GM21390 (cell line): ENCODE measurements around the gene MEAK7.

ENCODE experiments used
- ATAC-seq: cut with Tn5 transposase; IDR thresholded peaks from one replicate; pipeline ENCODE4 v1.9.1; 2021; ENCODE audit not compliant: unreplicated experiment

MEAK7 gene

DNA sequence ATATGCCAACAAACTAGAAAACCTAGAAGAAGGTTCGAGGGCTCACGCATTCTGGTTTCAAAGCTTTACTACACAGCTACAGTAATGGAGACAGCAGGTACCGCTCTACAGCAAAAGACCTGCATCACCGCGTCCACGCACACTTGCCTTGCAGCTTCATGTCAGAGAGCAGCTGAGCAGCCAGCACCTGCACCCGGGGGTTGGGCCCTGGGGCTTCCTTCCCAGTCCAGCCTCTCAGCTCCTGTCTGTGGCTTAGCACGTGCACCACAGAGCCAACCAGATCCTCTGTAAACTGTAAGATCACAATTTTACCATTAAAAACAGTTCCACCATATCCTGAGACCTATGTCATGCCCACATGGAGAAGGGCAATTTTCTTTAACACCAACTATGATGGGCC, 15.3 kb downstream of the MEAK7 start:
- ATAC-seq = no peak

DNA sequence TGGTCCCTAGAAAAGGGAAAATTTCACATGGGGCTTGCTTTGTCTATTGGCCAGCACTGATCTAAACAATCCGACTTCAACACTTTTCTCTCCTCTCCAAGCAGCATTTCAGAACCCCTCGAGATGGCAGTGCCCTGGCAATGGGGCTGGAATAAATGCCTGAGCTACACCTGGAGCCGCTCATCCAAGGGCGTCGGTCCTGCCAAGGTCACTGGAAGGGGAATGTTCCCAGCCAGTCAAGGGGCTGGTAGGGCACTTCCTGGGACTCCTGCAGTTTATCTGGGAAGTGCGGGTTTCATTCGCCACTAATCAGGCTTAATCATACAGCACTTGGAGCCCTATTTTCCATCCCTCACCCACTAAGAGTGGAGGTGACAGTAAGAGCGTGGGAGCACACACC, 17.1 kb downstream of the MEAK7 start:
- ATAC-seq = no peak

DNA sequence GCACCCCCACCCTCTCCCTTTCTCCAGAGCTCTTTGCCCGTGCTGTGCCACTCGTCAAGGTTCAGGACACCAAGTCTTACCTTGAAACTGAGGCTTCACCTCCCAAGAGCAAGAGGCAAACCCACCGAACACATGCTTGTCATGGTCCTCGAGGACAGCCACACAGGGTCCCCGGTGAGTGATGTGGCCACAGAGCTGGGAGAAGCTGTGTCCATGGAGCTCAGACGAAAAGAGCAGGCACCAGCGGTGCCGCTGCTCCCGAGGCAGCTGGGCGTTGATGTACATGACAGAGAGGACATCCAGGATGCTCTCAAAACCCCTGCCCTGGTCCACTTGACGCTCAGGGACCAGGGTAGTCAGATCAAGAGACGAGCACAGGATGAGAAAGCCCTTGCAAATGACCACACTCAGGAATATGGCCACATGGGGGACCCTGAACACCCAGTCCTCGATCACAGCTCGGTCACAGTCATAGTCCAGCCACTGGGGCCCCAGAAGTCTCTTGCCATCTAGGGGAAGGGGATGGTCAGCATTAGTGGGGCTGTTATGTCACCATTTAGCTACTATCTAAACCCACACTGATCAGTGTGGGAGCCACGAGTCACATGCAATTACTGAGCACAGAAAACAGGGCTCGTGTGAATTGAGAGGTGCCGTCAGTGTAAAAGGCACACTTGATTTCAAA, 17.8 kb downstream of the MEAK7 start:
- no peak for ATAC-seq

DNA sequence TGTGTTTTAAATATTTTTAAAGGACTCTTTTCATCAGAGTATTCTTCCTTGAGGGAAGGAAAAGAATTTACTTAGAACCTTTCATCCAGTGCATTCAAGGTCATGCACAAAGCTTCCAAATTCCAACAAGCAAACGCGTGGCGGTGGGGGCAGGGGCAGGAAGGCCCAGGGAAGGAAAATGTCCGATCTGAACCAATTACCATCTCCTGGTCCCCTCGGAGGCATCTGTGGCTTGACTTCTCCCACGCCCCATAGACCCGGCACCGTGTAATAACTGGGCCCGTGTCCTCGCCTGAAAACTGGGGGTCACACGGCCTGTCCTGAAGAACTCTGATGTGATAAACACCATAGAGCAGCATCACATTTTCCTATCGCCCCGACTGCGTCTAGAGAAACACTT, 18.3 kb downstream of the MEAK7 start:
- ATAC-seq = no peak

DNA sequence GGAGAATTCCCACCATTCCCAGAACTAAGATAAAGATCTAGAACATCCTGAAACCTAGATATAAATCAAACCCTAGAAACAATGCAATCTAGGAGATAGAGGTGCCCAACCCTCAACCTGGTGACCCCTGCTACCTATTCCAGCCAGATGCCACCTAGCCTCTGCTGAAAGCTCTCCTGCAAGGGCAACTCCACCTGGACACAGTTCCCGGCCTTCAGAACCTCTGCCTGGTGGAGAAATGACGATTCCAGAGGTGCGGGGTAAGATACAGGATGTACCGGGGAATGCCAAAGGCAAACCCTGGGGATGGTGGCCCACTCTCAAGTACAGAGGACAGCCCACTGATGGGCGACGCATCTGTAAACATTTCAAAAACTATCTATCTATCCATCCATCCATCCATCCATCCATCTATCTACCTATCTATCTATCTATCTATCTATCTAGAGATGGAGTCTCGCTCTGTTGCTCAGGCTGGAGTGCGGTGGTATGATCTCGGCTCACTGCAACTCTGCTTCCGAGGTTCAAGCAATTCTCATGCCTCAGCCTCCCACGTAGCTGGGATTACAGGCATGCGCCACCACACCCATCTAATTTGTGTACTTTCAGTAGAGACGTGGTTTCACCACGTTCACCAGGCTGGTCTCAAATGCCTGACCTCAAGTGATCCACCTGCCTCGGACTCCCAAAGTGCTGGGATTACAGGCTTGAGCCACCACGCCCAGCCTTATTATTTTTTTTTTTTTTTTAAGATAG, 19.0 kb downstream of the MEAK7 start:
- ATAC-seq = no peak

DNA sequence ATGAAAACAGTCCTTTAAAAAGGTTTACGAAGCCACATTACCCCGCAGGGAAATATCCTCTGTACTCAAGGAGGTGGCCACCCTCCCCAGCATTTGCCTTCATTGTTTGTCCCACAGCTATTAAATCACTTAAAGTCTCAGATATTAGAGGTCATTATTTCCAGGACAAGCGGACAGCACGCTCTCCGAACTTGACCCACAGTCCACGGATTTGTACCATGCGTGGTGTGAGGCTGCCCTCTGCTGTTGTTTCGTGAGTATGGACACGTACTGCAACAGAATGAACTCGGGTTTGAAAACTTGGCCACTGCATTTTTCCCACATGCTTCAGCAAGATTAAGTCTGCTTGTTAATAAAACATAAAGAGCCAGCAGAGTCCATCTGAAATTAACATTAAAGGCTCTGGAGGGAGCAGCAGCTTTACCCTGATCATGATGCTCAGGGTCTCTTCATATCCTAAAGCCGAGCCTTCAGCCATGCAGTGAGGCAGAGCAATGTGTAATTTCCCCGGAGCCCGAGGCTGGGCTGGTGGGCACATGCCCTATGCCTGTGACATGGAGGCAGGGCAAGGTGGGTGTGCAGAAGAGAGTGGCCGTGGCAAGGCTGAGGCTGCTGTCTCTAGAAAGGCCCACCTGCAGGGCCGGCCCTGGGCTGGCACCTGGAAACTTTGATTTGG, 19.7 kb downstream of the MEAK7 start:
- no peak for ATAC-seq

DNA sequence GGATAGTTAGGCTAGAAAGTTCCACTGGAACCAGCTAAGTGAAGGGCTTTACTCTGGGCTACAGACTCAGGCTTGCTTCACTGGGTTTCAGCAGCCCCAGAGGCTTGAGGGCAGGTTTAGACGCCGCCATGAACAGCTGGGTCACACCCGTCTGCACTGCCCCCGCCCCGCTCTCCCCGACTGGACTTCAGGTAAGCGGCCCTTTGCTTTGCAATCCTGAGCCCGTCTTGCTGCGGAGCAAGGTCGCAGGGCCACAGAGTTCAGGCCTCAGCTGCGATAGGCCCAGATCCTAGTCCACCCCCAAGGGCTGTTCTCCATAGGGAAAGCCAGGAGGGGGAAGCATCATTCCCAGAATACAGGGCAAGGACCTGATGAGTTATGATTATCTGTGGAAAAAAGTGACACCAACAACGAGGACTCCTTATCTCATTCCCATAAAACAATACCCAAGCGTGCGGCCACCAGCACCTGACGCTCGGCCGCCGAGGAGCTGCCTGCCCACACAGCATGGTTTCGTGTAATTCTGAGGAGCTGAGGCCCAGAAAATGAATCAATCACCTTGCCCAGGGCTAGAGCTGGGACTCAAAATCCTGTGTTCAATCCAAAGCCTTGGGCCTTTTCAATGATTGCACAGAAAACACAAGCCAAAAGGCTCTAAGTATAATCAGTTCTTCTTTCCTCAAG, 20.4 kb downstream of the MEAK7 start:
- no peak for ATAC-seq

DNA sequence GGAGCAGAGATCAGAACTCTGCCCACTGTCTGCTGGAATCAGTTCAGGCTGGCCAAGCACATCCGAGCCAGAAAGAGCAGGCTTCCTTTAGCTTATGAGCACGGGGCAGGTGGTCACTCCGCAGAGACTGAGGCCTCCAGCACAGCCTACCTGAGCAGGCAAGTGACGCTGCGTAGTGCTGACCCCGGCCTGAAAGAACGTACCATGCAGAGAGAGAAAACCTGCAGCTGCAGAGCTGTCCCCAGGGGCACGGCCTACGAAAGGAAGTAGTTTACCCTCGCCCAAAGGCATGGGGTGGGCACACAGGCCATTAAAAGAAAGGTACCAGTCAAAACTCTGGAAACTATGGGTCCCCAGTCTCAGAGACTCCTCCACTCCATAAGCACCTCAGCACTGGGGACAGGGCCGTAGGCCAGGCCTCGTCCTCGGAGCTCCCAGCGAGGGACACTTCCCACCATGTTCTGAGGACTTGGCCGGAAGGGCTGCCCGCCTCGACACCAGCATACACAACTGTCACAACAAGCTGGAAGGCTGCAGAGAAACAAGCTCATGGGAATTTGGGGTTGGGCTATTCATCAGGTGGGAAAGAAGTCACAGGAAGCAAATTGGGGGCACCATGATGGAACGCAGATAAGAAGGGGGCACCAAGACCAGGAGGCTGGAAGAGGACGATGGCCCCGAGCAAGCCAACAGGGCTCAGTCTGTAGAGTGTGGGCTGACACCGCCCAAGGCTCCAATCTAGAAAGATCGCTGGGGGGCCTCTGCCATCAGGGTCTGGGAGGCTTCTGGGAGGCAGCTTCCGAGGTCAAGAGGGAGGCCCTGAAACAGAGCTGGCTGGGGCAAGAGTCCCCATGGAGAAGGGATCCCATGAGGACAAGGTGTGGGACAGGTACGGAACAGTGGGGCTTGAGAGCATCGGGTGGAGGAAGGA, 21.2 kb downstream of the MEAK7 start:
- no peak for ATAC-seq

DNA sequence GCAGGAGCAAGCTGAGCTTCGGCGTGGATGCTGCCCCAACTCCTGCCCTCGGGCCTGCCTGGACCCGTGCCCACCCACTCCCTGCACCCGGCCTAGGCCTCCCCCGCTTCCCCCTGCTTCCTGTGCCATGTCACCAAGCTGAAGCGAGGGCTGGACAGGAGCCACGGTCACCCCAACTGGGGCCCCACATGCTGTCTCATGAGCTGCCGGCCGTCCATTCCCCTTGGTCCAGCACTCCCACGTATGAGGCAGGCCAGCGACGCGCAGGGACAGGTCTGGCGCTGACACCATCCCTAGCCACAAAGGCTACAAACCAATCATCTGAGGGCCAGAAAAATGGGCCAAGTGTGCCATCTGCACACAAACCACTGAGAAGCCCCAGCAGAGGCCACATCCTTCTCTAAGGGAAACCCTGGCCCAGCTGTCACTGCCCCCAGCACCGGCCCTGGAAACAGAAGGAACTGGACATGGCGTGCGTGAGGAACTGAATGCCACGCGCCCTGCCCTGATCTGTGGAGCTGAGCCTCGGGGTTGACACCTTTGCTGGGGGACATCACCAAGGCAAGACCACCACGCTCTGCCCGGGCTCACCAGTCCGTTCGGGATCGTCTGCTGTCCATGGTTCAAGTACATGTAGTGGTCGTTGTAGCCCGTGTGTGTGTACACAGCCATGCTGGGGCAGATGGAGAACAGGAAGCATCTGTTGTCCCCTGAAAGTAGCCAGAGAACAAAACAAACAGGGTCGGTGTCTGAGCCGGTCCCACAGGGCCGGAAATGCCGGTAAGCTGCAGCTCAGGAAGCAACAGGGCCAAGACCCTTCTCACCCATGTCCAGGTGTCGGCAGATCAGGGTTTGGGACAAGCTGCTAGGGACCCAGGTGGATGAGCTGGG, 22.2 kb downstream of the MEAK7 start:
- ATAC-seq = no peak

DNA sequence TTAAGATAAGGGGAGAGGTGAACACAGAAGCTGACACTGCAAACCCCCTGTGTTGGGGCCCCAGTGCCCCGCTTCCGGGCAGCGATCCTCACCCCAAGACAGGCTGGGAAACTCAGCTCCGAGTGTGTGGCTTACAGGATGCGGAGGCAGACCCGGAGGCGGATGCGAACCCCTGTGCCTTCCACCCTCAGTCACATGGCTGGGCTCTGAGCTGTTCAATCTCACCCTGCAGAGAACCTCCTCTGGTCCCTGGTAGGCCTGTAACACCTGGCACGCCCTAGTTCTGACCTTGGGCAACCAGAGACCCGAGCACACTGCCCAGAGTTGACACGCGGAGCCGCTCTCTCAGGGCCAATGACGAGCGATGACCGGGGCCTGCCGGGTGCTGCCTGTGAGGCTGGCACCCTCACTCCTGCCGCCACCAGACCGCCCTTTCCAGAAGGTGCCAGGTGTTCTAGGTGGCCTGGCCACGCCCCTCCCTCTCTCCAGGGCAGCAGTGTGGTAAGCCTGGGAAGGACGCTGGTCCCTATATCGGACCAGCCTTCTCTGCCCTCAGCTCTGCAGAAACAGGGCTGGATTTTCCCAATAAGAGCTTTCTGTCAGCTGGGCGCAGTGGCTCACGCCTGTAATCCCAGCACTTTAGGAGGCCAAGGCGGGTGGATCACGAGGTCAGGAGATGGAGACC, 23.3 kb downstream of the MEAK7 start:
- no peak for ATAC-seq

DNA sequence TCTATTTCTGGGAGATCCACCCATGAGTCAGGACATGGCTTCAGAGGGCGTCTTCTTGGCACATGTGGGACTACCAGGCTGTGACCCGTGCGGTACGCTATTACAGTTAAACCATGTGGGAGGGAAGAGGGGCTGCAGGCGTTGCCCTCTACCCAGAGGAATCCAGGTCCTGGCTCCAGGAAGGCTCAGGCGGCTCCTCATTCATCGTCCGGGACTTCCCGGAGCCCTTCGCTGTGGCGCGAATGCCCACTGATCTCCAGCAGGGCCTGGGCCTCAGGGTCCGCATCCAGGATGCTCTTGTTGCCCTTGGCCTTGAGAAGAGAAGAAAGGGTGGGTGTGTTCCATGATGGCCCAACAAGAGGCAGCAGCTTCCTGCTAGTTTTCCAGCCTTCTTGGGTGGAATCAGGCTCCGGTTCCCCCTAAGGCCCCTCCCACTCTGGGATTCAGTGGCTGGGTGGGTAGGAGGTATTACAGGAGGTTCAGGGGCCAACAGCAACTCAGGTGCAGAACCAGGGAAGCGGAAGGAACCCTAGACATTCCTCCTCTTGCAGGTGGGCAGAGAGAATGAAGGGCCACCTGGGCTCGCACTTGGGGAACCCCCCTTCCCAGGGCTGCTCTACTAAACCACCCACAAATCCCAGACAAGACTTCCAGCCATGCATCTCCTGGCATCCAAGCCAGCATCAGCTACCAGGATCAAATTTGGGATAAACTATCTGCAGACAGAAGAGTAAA, 24.6 kb downstream of the MEAK7 start:
- no peak for ATAC-seq

DNA sequence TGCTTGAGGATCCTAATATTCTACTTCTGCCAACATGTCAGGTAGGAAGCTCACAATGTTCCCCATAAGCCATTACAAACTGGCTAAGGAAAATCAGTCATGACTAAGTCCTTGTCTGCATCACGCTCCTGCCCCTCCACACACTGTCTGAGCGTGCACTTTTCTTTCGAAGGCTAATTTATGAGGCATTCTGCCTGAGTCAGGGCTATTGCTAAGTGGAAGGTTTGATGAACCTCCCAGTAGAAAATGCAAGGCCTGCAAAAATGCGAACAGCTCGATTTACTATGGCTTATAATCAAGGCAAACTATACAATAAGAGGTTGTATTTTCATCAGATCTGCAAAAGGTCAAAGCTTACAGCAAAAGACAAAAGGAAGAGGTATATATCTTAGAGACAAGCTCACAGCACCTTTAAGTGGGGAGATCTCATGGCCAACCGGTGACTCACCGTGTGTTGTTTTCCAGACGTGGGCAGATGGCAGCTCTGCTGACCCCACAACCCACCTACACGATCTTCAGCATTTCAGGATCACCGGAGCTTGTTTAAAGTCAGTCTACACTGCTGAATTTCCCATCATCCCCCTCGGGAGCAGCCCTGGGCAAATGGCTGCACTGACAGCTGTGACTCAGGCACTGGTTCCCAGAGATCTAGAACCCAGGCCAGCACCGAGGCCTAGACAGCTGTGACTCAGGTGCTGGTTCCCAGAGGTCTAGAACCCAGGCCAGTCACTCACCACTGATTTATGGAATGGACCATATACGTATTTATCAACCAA, 26.1 kb downstream of the MEAK7 start:
- ATAC-seq = no peak

DNA sequence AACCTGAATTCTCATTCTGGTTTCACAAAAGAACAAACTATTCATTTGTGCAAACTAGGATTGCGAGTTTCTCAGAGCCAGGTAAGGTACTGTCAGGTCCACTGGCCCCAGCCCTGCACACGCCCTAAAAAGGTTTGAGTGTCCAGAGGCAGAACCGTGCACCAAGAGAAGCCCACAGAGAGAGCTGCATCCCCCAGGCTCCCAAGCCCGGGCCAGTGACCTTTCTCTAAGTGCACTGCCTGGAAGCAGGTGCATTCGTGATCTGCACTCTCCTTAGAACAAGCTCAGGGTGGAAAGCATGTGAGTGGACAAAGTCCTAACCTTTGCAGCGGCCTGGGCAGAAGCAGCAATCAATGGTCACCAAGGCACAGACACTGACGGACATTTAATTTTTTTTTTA, 26.8 kb downstream of the MEAK7 start:
- no peak for ATAC-seq

DNA sequence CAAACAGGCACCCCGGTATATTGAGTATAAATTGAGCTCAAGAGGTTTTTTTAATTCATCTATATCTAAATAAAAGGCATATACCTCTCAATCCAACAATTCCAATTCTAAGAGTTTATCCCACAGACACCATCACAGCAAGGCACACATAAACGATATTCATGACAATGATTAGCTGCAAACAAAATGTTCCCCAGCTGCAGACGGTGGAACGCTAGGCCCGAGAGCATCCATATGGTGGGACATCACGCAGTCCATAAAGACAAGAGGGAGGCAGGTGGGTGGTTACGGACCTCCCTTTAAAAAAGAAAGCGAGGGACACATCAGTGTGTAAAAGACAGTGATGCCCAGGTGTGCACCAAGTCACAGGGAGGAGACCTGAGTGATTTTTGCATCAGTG, 28.1 kb downstream of the MEAK7 start:
- ATAC-seq = no peak

DNA sequence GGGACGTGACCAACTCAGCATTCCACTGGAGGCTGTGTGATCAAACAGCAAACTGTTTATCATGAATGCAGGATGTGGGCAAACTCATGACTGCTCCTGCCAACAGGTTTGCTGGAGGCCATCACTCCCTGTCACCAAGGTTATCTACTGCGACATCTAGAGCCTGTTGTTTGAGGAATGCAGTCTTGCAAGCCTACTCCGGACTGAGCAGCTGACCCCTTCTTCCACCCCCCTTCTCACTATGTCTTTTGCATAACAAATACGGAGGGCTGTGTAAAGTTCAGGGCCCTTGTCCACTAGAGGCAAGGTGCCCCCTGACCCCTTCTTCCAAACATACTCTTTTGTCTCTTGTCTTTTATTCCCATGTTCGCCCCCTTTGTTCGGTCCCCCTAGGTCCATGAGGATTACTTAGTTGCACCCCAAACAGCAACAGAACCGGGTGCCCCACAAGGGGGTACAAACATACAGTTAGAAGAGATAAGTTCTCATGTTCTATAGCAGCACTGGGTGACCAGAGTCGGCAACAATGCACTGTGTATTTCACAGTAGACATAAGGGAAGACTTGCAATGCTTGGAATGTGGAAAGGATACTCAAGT, 28.7 kb downstream of the MEAK7 start:
- ATAC-seq = no peak

DNA sequence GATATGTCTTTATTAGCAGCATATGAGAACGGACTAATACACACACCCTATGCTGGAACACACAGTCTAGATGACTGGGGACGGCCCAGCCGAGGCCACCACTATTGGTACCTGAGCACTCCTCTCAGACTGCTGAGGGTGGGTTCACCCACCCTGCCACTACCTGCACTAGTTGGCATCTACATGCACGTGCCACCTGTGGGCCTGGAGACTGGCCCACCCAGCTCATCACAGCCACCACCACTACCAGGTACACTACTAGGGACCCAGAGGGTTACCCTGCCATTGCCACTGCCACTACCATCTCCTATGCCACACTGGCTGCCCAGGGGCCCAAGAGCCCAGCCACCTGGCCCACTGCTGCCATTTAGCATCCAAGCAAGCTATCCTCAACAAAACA, 32.5 kb downstream of the MEAK7 start:
- ATAC-seq = no peak

DNA sequence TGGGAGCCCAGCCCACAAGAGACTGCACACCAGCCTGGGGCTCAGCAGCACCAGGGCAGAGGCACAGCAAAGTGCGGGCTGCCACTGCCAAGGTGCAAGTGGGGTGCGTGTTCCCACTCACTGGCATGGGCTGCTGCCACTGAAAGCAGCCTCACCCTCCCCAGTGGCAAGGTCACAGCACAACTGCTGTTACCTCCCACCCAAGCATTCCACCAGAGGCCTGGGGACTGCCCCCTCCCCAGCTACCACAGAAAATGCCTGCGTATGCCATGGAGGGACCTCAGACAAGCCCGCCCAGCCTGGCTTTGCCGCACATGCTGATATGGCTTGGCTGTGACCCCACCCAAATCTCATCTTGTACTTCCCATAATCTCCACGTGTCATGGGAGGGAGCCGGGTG, 33.1 kb downstream of the MEAK7 start:
- ATAC-seq = no peak
